ENCODE results near the gene SPTBN1. TPM values are rescaled to one million over a fixed set of nuclear protein-coding genes. Genes with fewer than 3 reads are reported as not detected.

Gene SPTBN1
- polyA plus RNA-seq, 4 donors: 27.1 to 195 (median 51.1) TPM

GRCh38 chr2:54597153-54597848 lies 141.2 kb downstream of the SPTBN1 start:
- FAIRE-seq: no peak

DNA sequence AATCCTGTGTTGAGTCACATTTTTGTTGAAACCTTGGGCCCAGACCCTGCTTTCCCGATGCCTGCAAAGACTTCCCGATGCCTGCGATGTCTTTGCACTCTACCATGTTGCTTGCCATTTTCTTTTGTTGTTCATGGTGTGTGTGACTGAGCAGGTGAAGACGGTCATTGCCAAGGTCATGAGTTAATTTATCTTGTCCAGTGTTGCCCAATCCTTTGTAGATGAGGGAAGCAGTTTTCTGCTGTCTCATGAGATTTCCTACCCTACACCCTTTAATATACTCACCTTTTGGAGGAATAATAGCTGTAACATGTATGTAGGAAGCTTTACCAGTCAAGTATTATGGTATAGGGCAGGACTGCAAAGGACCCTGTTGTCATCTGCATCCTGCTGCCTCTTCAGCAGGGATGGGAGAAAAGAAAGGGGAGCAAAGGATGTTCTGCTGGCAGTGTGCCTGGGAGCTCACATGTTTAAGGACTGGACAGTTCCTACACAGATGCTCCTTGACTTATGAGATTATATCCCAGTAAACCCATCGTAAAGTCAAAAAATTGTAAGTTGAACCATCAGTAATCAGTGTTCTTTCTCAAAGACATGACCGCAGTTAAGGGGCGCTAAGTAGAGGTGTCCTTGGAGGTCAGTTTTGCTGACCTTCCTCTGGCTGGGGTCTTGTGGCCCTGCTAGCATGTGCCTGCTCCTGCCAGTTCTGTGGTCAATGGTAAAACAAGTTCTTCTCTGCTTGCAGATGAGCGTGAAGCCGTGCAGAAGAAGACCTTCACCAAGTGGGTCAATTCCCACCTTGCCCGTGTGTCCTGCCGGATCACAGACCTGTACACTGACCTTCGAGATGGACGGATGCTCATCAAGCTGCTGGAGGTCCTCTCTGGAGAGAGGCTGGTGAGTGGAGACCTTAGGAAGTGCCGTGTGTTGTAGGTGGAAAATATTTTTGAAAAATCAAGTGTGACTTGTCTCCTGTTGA lies 142.5 kb downstream of the SPTBN1 start:
- peaks cover 30 to 56% (median 33%) of the 10 kb centered on the region in 3 donors for H3K4me1 ChIP-seq (ENCODE audit: control insufficient read depth in 3 of 3, insufficient read depth in 2 of 3, low read depth in 1 of 3, low read length in 2 of 3)
- no peak for DNase-seq

More at GRCh38 chr2:54597153-54597848, 141.2 kb downstream of the SPTBN1 start:
- WGBS, 3 donors: 11 to 39% (median 24%) methylated on average over 5 of the region's 5 CpGs
- Histone ChIP-seq H3K9me3 (ENCODE audit: control insufficient read depth in 2 of 2, insufficient read depth in 1 of 2, low read depth in 1 of 2, low read length in 1 of 2) (no peaks in the 10 kb centered on the region), H3K4me3 (ENCODE audit: low read depth in 1 of 3, low read length in 3 of 3) (no peak overlapping the region), H3K36me3 (ENCODE audit: control insufficient read depth in 3 of 3, insufficient read depth in 2 of 3, low read depth in 1 of 3, low read length in 3 of 3) (peaks cover 0 to 56% (median 0%) of the 10 kb centered on the region in 3 donors), H3K27me3 (ENCODE audit: control insufficient read depth in 3 of 3, insufficient read depth in 3 of 3, low read length in 3 of 3) (no peaks in the 10 kb centered on the region), H3K27ac (ENCODE audit: low read depth in 1 of 3, low read length in 2 of 3) (peak overlapping the region; percentile 2 to 54 (median 6)), H3K4me1 (ENCODE audit: control insufficient read depth in 3 of 3, insufficient read depth in 2 of 3, low read depth in 1 of 3, low read length in 2 of 3) (peaks cover 25 to 46% (median 32%) of the 10 kb centered on the region in 3 donors)
- peak in 1 of 2 donors; percentile 37 for DNase-seq

GRCh38 chr2:54599326-54599710 lies 143.2 kb downstream of the SPTBN1 start:
- H3K9me3 ChIP-seq (ENCODE audit: control insufficient read depth in 2 of 2, insufficient read depth in 1 of 2, low read depth in 1 of 2, low read length in 1 of 2): no peaks in the 10 kb centered on the region
- peak overlapping the region; percentile 26 to 38 (median 34) for H3K27ac ChIP-seq (ENCODE audit: low read depth in 1 of 3, low read length in 2 of 3)
- H3K27me3 ChIP-seq (ENCODE audit: control insufficient read depth in 3 of 3, insufficient read depth in 3 of 3, low read length in 3 of 3): no peaks in the 10 kb centered on the region
- H3K36me3 ChIP-seq (ENCODE audit: control insufficient read depth in 3 of 3, insufficient read depth in 2 of 3, low read depth in 1 of 3, low read length in 3 of 3): peaks cover 0 to 55% (median 0%) of the 10 kb centered on the region in 3 donors
- no peak overlapping the region for H3K4me3 ChIP-seq (ENCODE audit: low read depth in 1 of 3, low read length in 3 of 3)
- WGBS, 3 donors: 56 to 81% (median 66%) methylated on average over 5 of the region's 5 CpGs
- DNase-seq (peak in 1 of 2 donors; percentile 74), FAIRE-seq (no peak)
- peaks cover 33 to 62% (median 34%) of the 10 kb centered on the region in 3 donors for H3K4me1 ChIP-seq (ENCODE audit: control insufficient read depth in 3 of 3, insufficient read depth in 2 of 3, low read depth in 1 of 3, low read length in 2 of 3)

More for the DNA sequence above, 142.5 kb downstream of the SPTBN1 start:
- no peak for FAIRE-seq
- Histone ChIP-seq H3K27me3 (ENCODE audit: control insufficient read depth in 3 of 3, insufficient read depth in 3 of 3, low read length in 3 of 3) (no peaks in the 10 kb centered on the region), H3K4me3 (ENCODE audit: low read depth in 1 of 3, low read length in 3 of 3) (no peak overlapping the region), H3K9me3 (ENCODE audit: control insufficient read depth in 2 of 2, insufficient read depth in 1 of 2, low read depth in 1 of 2, low read length in 1 of 2) (no peaks in the 10 kb centered on the region), H3K27ac (ENCODE audit: low read depth in 1 of 3, low read length in 2 of 3) (peak overlapping the region in 2 of 3 donors; percentile 34 to 38), H3K36me3 (ENCODE audit: control insufficient read depth in 3 of 3, insufficient read depth in 2 of 3, low read depth in 1 of 3, low read length in 3 of 3) (peaks cover 0 to 55% (median 0%) of the 10 kb centered on the region in 3 donors)
- WGBS, 3 donors: 95 to 97% (median 95%) methylated on average over 14 of the region's 14 CpGs

- peaks cover 0 to 54% (median 0%) of the 10 kb centered on the region in 3 donors for H3K36me3 ChIP-seq (ENCODE audit: control insufficient read depth in 3 of 3, insufficient read depth in 2 of 3, low read depth in 1 of 3, low read length in 3 of 3)
- DNase-seq (peak in 1 of 2 donors; percentile 78), FAIRE-seq (no peak)
- H3K4me1 ChIP-seq (ENCODE audit: control insufficient read depth in 3 of 3, insufficient read depth in 2 of 3, low read depth in 1 of 3, low read length in 2 of 3): peaks cover 33 to 68% (median 34%) of the 10 kb centered on the region in 3 donors
- H3K27me3 ChIP-seq (ENCODE audit: control insufficient read depth in 3 of 3, insufficient read depth in 3 of 3, low read length in 3 of 3): no peaks in the 10 kb centered on the region
- no peak overlapping the region for H3K4me3 ChIP-seq (ENCODE audit: low read depth in 1 of 3, low read length in 3 of 3)
- H3K9me3 ChIP-seq (ENCODE audit: control insufficient read depth in 2 of 2, insufficient read depth in 1 of 2, low read depth in 1 of 2, low read length in 1 of 2): no peaks in the 10 kb centered on the region
- peak overlapping the region; percentile 26 to 38 (median 34) for H3K27ac ChIP-seq (ENCODE audit: low read depth in 1 of 3, low read length in 2 of 3)
- 19 to 53% (median 41%) methylated on average over 4 of the region's 4 CpGs for WGBS, 3 donors
These were observed 143.8 kb downstream of the SPTBN1 start for GRCh38 chr2:54599914-54600313.

DNA sequence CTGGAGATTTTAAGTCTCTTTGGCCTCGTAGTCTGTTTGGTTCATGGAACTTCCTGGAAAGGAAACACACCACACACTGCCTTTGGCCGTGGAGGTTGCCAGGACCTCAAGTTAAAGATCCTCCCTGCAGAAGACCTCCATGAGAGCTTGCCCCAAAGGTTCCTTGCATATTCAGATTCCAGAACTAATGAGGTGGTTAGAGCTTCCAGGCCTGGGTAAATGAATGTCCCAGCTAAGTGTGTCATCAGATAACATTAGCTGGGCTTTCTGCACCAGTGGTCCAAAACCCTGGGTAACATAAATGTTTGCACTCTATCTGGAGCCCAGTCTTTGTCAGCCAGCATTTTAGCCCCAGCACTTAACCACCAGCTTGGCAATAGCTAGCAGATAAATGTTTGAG lies 145.2 kb downstream of the SPTBN1 start:
- FAIRE-seq (no peak), DNase-seq (no peak)
- Histone ChIP-seq H3K9me3 (ENCODE audit: control insufficient read depth in 2 of 2, insufficient read depth in 1 of 2, low read depth in 1 of 2, low read length in 1 of 2) (no peaks in the 10 kb centered on the region), H3K27me3 (ENCODE audit: control insufficient read depth in 3 of 3, insufficient read depth in 3 of 3, low read length in 3 of 3) (no peaks in the 10 kb centered on the region), H3K4me3 (ENCODE audit: low read depth in 1 of 3, low read length in 3 of 3) (no peak overlapping the region), H3K4me1 (ENCODE audit: control insufficient read depth in 3 of 3, insufficient read depth in 2 of 3, low read depth in 1 of 3, low read length in 2 of 3) (peaks cover 30 to 72% (median 32%) of the 10 kb centered on the region in 3 donors), H3K36me3 (ENCODE audit: control insufficient read depth in 3 of 3, insufficient read depth in 2 of 3, low read depth in 1 of 3, low read length in 3 of 3) (peaks cover 0 to 40% (median 0%) of the 10 kb centered on the region in 3 donors), H3K27ac (ENCODE audit: low read depth in 1 of 3, low read length in 2 of 3) (peak overlapping the region in 2 of 3 donors; percentile 28 to 41)
- 42 to 69% (median 69%) methylated on average over 2 of the region's 2 CpGs for WGBS, 3 donors

- Histone ChIP-seq H3K4me3 (ENCODE audit: low read depth in 1 of 3, low read length in 3 of 3) (no peak overlapping the region), H3K9me3 (ENCODE audit: control insufficient read depth in 2 of 2, insufficient read depth in 1 of 2, low read depth in 1 of 2, low read length in 1 of 2) (no peaks in the 10 kb centered on the region), H3K36me3 (ENCODE audit: control insufficient read depth in 3 of 3, insufficient read depth in 2 of 3, low read depth in 1 of 3, low read length in 3 of 3) (peaks cover 0 to 38% (median 0%) of the 10 kb centered on the region in 3 donors), H3K27ac (ENCODE audit: low read depth in 1 of 3, low read length in 2 of 3) (peak overlapping the region in 2 of 3 donors; percentile 34 to 60), H3K4me1 (ENCODE audit: control insufficient read depth in 3 of 3, insufficient read depth in 2 of 3, low read depth in 1 of 3, low read length in 2 of 3) (peaks cover 18 to 61% (median 23%) of the 10 kb centered on the region in 3 donors), H3K27me3 (ENCODE audit: control insufficient read depth in 3 of 3, insufficient read depth in 3 of 3, low read length in 3 of 3) (no peaks in the 10 kb centered on the region)
- DNase-seq (no peak), FAIRE-seq (no peak)
- 57 to 68% (median 60%) methylated on average over 5 of the region's 5 CpGs for WGBS, 3 donors
These were observed 146.7 kb downstream of the SPTBN1 start for GRCh38 chr2:54602736-54603322.

DNA sequence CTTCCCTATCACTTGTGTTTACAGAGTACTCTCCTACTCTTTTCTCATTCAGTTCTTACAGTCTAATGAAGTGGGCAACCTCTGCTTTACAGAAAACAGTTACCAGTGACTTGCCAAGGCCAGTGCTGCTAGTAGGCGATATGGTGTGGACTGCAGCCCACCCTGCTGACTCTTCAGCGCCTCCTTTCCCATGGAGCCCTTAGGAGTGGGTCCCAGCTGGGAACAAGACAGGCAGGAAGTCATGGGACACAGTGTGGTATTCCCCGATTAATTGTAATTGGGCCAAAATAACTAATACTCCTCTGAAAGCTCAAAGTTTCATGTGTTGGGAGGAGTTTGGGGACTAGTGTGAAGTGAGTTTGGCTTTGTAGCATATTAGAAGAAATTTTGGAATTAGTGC lies 147.2 kb downstream of the SPTBN1 start:
- no peaks in the 10 kb centered on the region for H3K9me3 ChIP-seq (ENCODE audit: control insufficient read depth in 2 of 2, insufficient read depth in 1 of 2, low read depth in 1 of 2, low read length in 1 of 2)
- H3K27ac ChIP-seq (ENCODE audit: low read depth in 1 of 3, low read length in 2 of 3): peak overlapping the region; percentile 34 to 60 (median 34)
- DNase-seq: no peak
- H3K4me3 ChIP-seq (ENCODE audit: low read depth in 1 of 3, low read length in 3 of 3): no peak overlapping the region
- H3K27me3 ChIP-seq (ENCODE audit: control insufficient read depth in 3 of 3, insufficient read depth in 3 of 3, low read length in 3 of 3): no peaks in the 10 kb centered on the region
- WGBS, 3 donors: 60 to 79% (median 76%) methylated on average over 3 of the region's 3 CpGs
- H3K4me1 ChIP-seq (ENCODE audit: control insufficient read depth in 3 of 3, insufficient read depth in 2 of 3, low read depth in 1 of 3, low read length in 2 of 3): peaks cover 18 to 58% (median 23%) of the 10 kb centered on the region in 3 donors
- no peak for FAIRE-seq
- H3K36me3 ChIP-seq (ENCODE audit: control insufficient read depth in 3 of 3, insufficient read depth in 2 of 3, low read depth in 1 of 3, low read length in 3 of 3): peaks cover 0 to 40% (median 0%) of the 10 kb centered on the region in 3 donors

GRCh38 chr2:54603796-54604195 lies 147.7 kb downstream of the SPTBN1 start:
- H3K36me3 ChIP-seq (ENCODE audit: control insufficient read depth in 3 of 3, insufficient read depth in 2 of 3, low read depth in 1 of 3, low read length in 3 of 3): peaks cover 0 to 36% (median 0%) of the 10 kb centered on the region in 3 donors
- H3K27ac ChIP-seq (ENCODE audit: low read depth in 1 of 3, low read length in 2 of 3): peak overlapping the region in 2 of 3 donors; percentile 34 to 80
- no peak overlapping the region for H3K4me3 ChIP-seq (ENCODE audit: low read depth in 1 of 3, low read length in 3 of 3)
- H3K9me3 ChIP-seq (ENCODE audit: control insufficient read depth in 2 of 2, insufficient read depth in 1 of 2, low read depth in 1 of 2, low read length in 1 of 2): no peaks in the 10 kb centered on the region
- FAIRE-seq (no peak), DNase-seq (no peak)
- H3K4me1 ChIP-seq (ENCODE audit: control insufficient read depth in 3 of 3, insufficient read depth in 2 of 3, low read depth in 1 of 3, low read length in 2 of 3): peaks cover 16 to 58% (median 20%) of the 10 kb centered on the region in 3 donors
- no peaks in the 10 kb centered on the region for H3K27me3 ChIP-seq (ENCODE audit: control insufficient read depth in 3 of 3, insufficient read depth in 3 of 3, low read length in 3 of 3)
- 67 to 88% (median 80%) methylated on average over 1 of the region's 1 CpG for WGBS, 3 donors

All from small intestine (tissue), 7 donors.